HepG2 (cell line): ENCODE measurements around the gene CDH13. TPM values are rescaled to one million over a fixed set of nuclear protein-coding genes. Genes with fewer than 3 reads are reported as not detected.

ENCODE experiments used
- ATAC-seq: fragments of 200-7000 bp; cut with Tn5 transposase; 3 replicates; pipeline ENCODE4 v1.9.1; 2020; ENCODE audit warnings: mild to moderate bottlenecking, moderate library complexity
- BruUV-seq: library from RNA; stranded (reverse); fragments of 400-500 nt; replicated peaks from 2 replicates; lab custom pipeline; 2021; lab: Mats Ljungman, UMichigan
- CTCF ChIA-PET: fragments of 300-600 bp; formaldehyde crosslinking; extraction: SDS; loops from one replicate; lab custom pipeline; 2021; ENCODE audit warnings: low total read pairs, inconsistent platforms, low intra/inter-chr PET ratio; lab: Yijun Ruan, JAX
- POLR2A ChIA-PET: fragments of 350-600 bp; sonication (Branson Sonifier 250); formaldehyde crosslinking; loops from one replicate; lab custom pipeline; 2020; ENCODE audit warnings: antibody characterized with exemption, inconsistent platforms; lab: Yijun Ruan, JAX
- DNase-seq: peaks from one replicate; pipeline ENCODE4 v3.0.0-alpha.2; 2015; ENCODE audit warnings: low spot score
- FAIRE-seq: peaks from 3 replicates; lab custom pipeline; 2011; peaks lifted over from hg19 to GRCh38; lab: Jason Lieb, UNC
- H2AFZ ChIP-seq: one replicate; pipeline ENCODE4 v1.6.1; 2011; ENCODE audit warnings: low read length, inconsistent platforms
- H3K27ac ChIP-seq: fragments of 300-600 bp; 3 replicates; pipeline ENCODE4 v1.8.0; 2011; ENCODE audit warnings: mixed run types, mild to moderate bottlenecking, mixed read lengths, low read length, inconsistent platforms; ENCODE audit not compliant: insufficient read depth; ENCODE audit errors: extremely low read length
- H3K27me3 ChIP-seq, 2 experiments: fragments of 200-600 bp in 1 of 2; 2 replicates in 1 of 2; 3 replicates in 1 of 2; pipeline versions ENCODE4 v1.6.0 to v1.8.0; 2011; ENCODE audit warnings: low read length in 2 of 2, mild to moderate bottlenecking in 2 of 2, moderate library complexity in 2 of 2, inconsistent platforms in 1 of 2; ENCODE audit not compliant: insufficient read depth in 2 of 2, control insufficient read depth in 1 of 2
- H3K36me3 ChIP-seq, 2 experiments: fragments of 200-600 bp in 1 of 2; replicated peaks in 1 of 2; 2 replicates in 1 of 2; 3 replicates in 1 of 2; pipeline versions ENCODE4 v1.5.1 to v1.8.0; 2011; ENCODE audit warnings: low read length in 2 of 2, inconsistent platforms in 1 of 2; ENCODE audit not compliant: insufficient read depth in 2 of 2, control insufficient read depth in 1 of 2
- H3K4me1 ChIP-seq: 2 replicates; pipeline ENCODE4 v1.5.1; 2012; ENCODE audit warnings: low read length, inconsistent platforms; ENCODE audit not compliant: insufficient read depth
- H3K4me2 ChIP-seq: 2 replicates; pipeline ENCODE4 v1.6.0; 2011; ENCODE audit warnings: low read depth, low read length, inconsistent platforms
- H3K4me3 ChIP-seq, 3 experiments: fragments of 200-600 bp in 1 of 3; sonication (generic), shearing (Covaris generic) in 1 of 3; replicated peaks in 1 of 3; 2 replicates each; pipeline ENCODE4 v1.5.1; 2011 to 2016; ENCODE audit warnings: low read length in 3 of 3, inconsistent platforms in 2 of 3, low read depth in 2 of 3, mild to moderate bottlenecking in 2 of 3, control low read depth in 1 of 3, mixed read lengths in 1 of 3; ENCODE audit not compliant: insufficient read depth in 1 of 3
- H3K79me2 ChIP-seq: one replicate; pipeline ENCODE4 v1.6.1; 2011; ENCODE audit warnings: low read length, inconsistent platforms; ENCODE audit not compliant: insufficient read depth
- H3K9ac ChIP-seq: 2 replicates; pipeline ENCODE4 v1.6.0; 2011; ENCODE audit warnings: mild to moderate bottlenecking, low read depth, low read length, inconsistent platforms; ENCODE audit not compliant: insufficient read depth
- H3K9me3 ChIP-seq: 2 replicates; pipeline ENCODE4 v1.5.1; 2012; ENCODE audit warnings: mild to moderate bottlenecking, low read length
- H4K20me1 ChIP-seq: 2 replicates; pipeline ENCODE4 v1.6.0; 2011; ENCODE audit warnings: inconsistent platforms, mild to moderate bottlenecking, low read length, moderate library complexity; ENCODE audit not compliant: insufficient read depth
- BRCA1 ChIP-seq: sonication (generic); formaldehyde crosslinking; IDR thresholded peaks from 2 replicates; pipeline ENCODE4 v1.4.0; 2020; ENCODE audit warnings: missing genetic modification reagents
- CENPX ChIP-seq: sonication (generic); formaldehyde crosslinking; IDR thresholded peaks from 2 replicates; pipeline ENCODE4 v1.9.0; 2021; ENCODE audit warnings: mild to moderate bottlenecking, missing genetic modification reagents, moderate library complexity
- CHD2 ChIP-seq: IDR thresholded peaks from 2 replicates; pipeline ENCODE4 v1.6.1; 2011; ENCODE audit warnings: low read depth, low read length, improper control_type of control experiment
- FIP1L1 ChIP-seq: fragments of 200-400 bp; formaldehyde crosslinking; IDR thresholded peaks from 2 replicates; pipeline ENCODE4 v1.6.1; 2018; ENCODE audit warnings: low read depth, mild to moderate bottlenecking, low read length, moderate library complexity, borderline replicate concordance; ENCODE audit not compliant: insufficient read depth
- FOXA3 ChIP-seq: IDR thresholded peaks from 2 replicates; pipeline ENCODE4 v1.6.1; 2016; ENCODE audit warnings: missing genetic modification reagents, missing compliant biosample characterization
- JUND ChIP-seq: sonication (generic); formaldehyde crosslinking; IDR thresholded peaks from 2 replicates; pipeline ENCODE4 v1.8.0; 2022; ENCODE audit warnings: mild to moderate bottlenecking, missing genetic modification reagents
- KDM1A ChIP-seq: IDR thresholded peaks from 2 replicates; pipeline ENCODE4 v1.6.1; 2016; ENCODE audit warnings: missing compliant biosample characterization
- MBD4 ChIP-seq: IDR thresholded peaks from 2 replicates; pipeline ENCODE4 v1.6.1; 2012; ENCODE audit warnings: low read length, inconsistent platforms, borderline replicate concordance
- MEIS1 ChIP-seq: sonication (generic); formaldehyde crosslinking; IDR thresholded peaks from 2 replicates; pipeline ENCODE4 v1.9.0; 2021; ENCODE audit warnings: mild to moderate bottlenecking, missing genetic modification reagents, moderate library complexity, borderline replicate concordance
- MLLT10 ChIP-seq: sonication (generic); formaldehyde crosslinking; IDR thresholded peaks from 2 replicates; pipeline ENCODE4 v1.4.0; 2020; ENCODE audit warnings: missing genetic modification reagents
- NAIF1 ChIP-seq: sonication (generic); formaldehyde crosslinking; IDR thresholded peaks from 2 replicates; pipeline ENCODE4 v1.5.0; 2020; ENCODE audit warnings: mild to moderate bottlenecking, missing genetic modification reagents, borderline replicate concordance
- POLR2AphosphoS2 ChIP-seq: IDR thresholded peaks from 2 replicates; pipeline ENCODE4 v1.6.1; 2011; ENCODE audit warnings: low read depth, low read length, improper control_type of control experiment
- SETDB1 ChIP-seq: sonication (generic); formaldehyde crosslinking; IDR thresholded peaks from 2 replicates; pipeline ENCODE4 v1.5.1; 2020; ENCODE audit warnings: missing genetic modification reagents, mild to moderate bottlenecking, borderline replicate concordance
- ZKSCAN8 ChIP-seq: IDR thresholded peaks from 2 replicates; pipeline ENCODE4 v1.6.1; 2016; ENCODE audit warnings: borderline replicate concordance, missing genetic modification reagents, missing compliant biosample characterization
- ZNF3 ChIP-seq: IDR thresholded peaks from 2 replicates; pipeline ENCODE4 v1.7.0; 2017; ENCODE audit warnings: inconsistent platforms
- ZNF30 ChIP-seq: sonication (generic); formaldehyde crosslinking; IDR thresholded peaks from 2 replicates; pipeline ENCODE4 v1.5.0; 2020; ENCODE audit warnings: mild to moderate bottlenecking, missing genetic modification reagents
- ZNF432 ChIP-seq: sonication (generic); formaldehyde crosslinking; IDR thresholded peaks from 2 replicates; pipeline ENCODE4 v1.5.0; 2020; ENCODE audit warnings: missing genetic modification reagents, mild to moderate bottlenecking, borderline replicate concordance
- ZNF543 ChIP-seq: sonication (generic); formaldehyde crosslinking; IDR thresholded peaks from 2 replicates; pipeline ENCODE4 v1.4.0; 2020; ENCODE audit warnings: mild to moderate bottlenecking, missing genetic modification reagents
- ZNF782 ChIP-seq: sonication (generic); formaldehyde crosslinking; IDR thresholded peaks from 2 replicates; pipeline ENCODE4 v1.4.0; 2020; ENCODE audit warnings: missing genetic modification reagents, mild to moderate bottlenecking, borderline replicate concordance
- ZNF792 ChIP-seq: IDR thresholded peaks from 2 replicates; pipeline ENCODE4 v1.6.1; 2016
- WGBS: methylation state at CpG from one replicate; pipeline ENCODE4 v1.1.6; 2017; ENCODE audit warnings: low lambda C conversion rate; 5-methylcytosine and 5-hydroxymethylcytosine counted together
- in situ Hi-C: cut with HindIII; loops from 2 replicates; pipeline ENCODE4 v1.10.0; 2017; ENCODE audit warnings: low pct_unique_long_range_greater_than_20kb; ENCODE audit not compliant: extremely low pct_ligation_motif_present
- intact Hi-C: fragments of 100-400 bp; cut with micrococcal nuclease; formaldehyde crosslinking; loops from one replicate; pipeline ENCODE4 v1.10.0; 2022; ENCODE audit not compliant: unreplicated experiment
- polyA plus RNA-seq, 8 experiments: library from polyadenylated mRNA; depleted of rRNA in 3 of 8; stranded (reverse) in 7 of 8; unstranded in 1 of 8; fragments of >200 nt; fragmentation: Illumina TruSeq in 4 of 8; extraction: Trizol in 4 of 8; gene quantifications; 2 replicates each; pipeline versions ENCODE4 v1.2.1 to v1.2.3, GENCODE V29; 2011 to 2016; ENCODE audit warnings: low read depth in 4 of 8, missing spikeins in 1 of 8, mixed read lengths in 1 of 8; ENCODE audit not compliant: insufficient read depth in 1 of 8
- total RNA-seq, 5 experiments: library from RNA; depleted of rRNA; stranded (reverse); fragments of >200 nt; fragmentation: Illumina TruSeq; extraction: Trizol; gene quantifications; 2 replicates each; pipeline ENCODE4 v1.2.3, GENCODE V29; 2016; ENCODE audit warnings: low read depth in 1 of 5
- TF ChIP-seq, protein P1 (sequence below): sonication (generic); formaldehyde crosslinking; IDR thresholded peaks from 2 replicates; pipeline ENCODE4 v1.4.0; 2020; ENCODE audit warnings: missing genetic modification reagents, mild to moderate bottlenecking, borderline replicate concordance

CDH13 gene
- total and polyA plus RNA-seq, 2 of the 13 experiments (the other 11 are each of a cell fraction or from before 2014, with no cell fraction given), result not detected

- Histone ChIP-seq H3K79me2 (no peaks in the 10 kb centered on the region), H3K4me1 (no peaks in the 10 kb centered on the region)
- TF ChIP-seq, protein P1, sequence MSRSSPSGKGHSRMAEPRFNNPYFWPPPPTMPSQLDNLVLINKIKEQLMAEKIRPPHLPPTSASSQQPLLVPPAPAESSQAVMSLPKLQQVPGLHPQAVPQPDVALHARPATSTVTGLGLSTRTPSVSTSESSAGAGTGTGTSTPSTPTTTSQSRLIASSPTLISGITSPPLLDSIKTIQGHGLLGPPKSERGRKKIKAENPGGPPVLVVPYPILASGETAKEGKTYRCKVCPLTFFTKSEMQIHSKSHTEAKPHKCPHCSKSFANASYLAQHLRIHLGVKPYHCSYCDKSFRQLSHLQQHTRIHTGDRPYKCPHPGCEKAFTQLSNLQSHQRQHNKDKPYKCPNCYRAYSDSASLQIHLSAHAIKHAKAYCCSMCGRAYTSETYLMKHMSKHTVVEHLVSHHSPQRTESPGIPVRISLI (CRISPR knock-in tag), result no peak
- TF ChIP-seq FOXA3 (no peak), CENPX (no peak), NAIF1 (no peak), MEIS1 (no peak)
- TF ChIP-seq, all 625 proteins: peak for 0
- Histone ChIP-seq H3K27me3 (peaks cover 0 to 10% of the 10 kb centered on the region in 2 experiments; a peak in 1 of 5 replicates), H2AFZ (no peak overlapping the region), H3K4me3 (no peak overlapping the region), H3K9ac (no peak overlapping the region), H3K27ac (no peak overlapping the region), H4K20me1 (no peaks in the 10 kb centered on the region), H3K4me2 (no peak overlapping the region), H3K9me3 (no peaks in the 10 kb centered on the region), H3K36me3 (no peaks in the 10 kb centered on the region)
- CTCF ChIA-PET, result no interaction called here
- ATAC-seq (no peak), DNase-seq (no peak), FAIRE-seq (no peak)
- intact Hi-C loops, result no loop called here
- WGBS, result 0% methylated on average over 2 of the region's 3 CpGs
- in situ Hi-C loops, result no loop called here
- BruUV-seq, result no TSS peak
- POLR2A ChIA-PET, result no interaction called here
These were observed 626.8 kb downstream of the CDH13 start for GRCh38 chr16:83253521-83253920.

DNA sequence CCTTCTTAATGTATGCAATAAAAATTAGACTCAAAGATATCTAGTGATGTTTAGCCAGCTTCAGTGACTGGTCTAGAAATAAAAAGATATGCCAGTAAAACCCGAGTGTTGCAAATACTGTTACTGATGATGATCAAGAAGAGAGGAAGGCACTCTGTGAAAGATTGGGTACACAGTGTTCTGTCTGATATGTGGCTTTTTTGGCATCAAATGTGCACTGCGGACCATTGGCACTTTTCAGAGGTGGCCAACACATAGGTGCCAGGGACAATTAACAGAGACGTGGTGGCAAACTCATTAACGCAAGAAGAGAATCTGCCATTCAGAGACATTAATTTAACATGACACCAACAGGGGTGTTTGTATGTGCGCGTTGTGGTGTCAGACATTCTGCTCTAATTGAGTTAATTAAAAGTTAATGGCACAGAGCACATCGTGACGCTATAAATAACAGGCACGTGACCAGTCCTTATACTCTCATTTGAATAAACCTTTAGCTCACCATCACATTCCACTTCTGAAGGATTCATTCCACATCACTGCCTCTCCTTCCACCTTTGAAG lies 631.7 kb downstream of the CDH13 start:
- Histone ChIP-seq H3K27ac (no peak overlapping the region), H3K4me1 (no peaks in the 10 kb centered on the region), H3K36me3 (no peaks in the 10 kb centered on the region), H3K4me2 (no peak overlapping the region), H2AFZ (no peak overlapping the region), H4K20me1 (no peaks in the 10 kb centered on the region), H3K27me3 (peaks cover 0 to 6% of the 10 kb centered on the region in 2 experiments; a peak in 1 of 5 replicates), H3K9me3 (no peaks in the 10 kb centered on the region), H3K9ac (no peak overlapping the region), H3K4me3 (no peak overlapping the region), H3K79me2 (no peaks in the 10 kb centered on the region)
- ChIA-PET CTCF (no interaction called here), POLR2A (no interaction called here)
- BruUV-seq, result no TSS peak
- TF ChIP-seq ZNF3 (CRISPR knock-in tag) (no peak), ZNF792 (no peak), ZNF543 (CRISPR knock-in tag) (no peak), MBD4 (no peak), KDM1A (CRISPR knock-in tag) (no peak), ZNF432 (CRISPR knock-in tag) (no peak), POLR2AphosphoS2 (no peak), CHD2 (no peak), FIP1L1 (no peak), JUND (CRISPR knock-in tag) (no peak), MLLT10 (CRISPR knock-in tag) (no peak), ZNF30 (no peak), ZKSCAN8 (CRISPR knock-in tag) (no peak), BRCA1 (CRISPR knock-in tag) (no peak), SETDB1 (no peak), ZNF782 (CRISPR knock-in tag) (no peak)
- intact Hi-C loops, result no loop called here
- WGBS, result 30% methylated on average over 9 of the region's 9 CpGs
- ATAC-seq (no peak), DNase-seq (no peak), FAIRE-seq (no peak)
- in situ Hi-C loops, result no loop called here
